Measurements from ENCODE around the gene IER5. TPM values are rescaled to one million over a fixed set of nuclear protein-coding genes. Genes with fewer than 3 reads are reported as not detected.

Gene IER5
- total and polyA plus RNA-seq, 9 of the 15 experiments (the other 6 are each of a cell fraction or from before 2014, with no cell fraction given), result 2.4 to 32.1 (median 12.0) TPM

DNA sequence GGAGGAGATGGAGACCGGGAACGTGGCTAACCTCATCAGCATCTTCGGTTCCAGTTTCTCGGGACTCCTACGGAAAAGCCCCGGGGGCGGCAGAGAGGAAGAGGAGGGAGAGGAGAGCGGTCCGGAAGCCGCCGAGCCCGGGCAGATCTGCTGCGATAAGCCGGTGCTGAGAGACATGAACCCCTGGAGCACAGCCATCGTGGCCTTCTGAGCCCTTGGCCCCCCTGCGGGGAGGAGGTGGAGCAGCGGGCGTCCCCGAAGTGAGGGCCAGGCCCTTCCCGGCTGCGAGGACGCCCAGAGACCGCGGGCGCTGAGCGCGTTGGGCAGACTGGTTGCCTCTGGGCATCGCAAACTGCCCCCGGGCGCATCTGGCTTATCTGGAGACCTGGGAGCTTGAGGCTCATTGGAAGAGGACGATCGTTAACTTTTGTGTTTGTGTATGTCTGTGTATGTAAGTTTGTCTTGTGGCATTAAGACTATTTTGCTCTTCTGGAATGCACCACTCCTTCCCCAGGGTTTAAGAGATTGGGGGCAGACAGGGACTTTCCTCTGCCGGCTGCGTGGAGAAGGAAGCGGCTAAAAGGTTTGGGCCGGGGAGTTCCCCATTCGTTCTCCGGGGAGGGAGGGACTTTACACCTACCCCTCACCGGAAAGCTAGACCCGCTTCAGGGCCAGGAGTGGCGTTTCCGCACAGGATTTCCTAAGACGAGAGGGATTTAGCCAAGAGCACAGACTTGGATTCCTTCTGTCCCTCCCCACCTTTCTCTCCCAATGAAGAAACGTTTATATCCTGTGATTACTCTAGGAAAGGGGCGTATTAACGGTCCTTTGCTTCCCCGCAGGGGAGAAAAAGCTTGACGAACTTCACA, 1.4 kb downstream of the IER5 start (continued):
- TF ChIP-seq, protein P1, sequence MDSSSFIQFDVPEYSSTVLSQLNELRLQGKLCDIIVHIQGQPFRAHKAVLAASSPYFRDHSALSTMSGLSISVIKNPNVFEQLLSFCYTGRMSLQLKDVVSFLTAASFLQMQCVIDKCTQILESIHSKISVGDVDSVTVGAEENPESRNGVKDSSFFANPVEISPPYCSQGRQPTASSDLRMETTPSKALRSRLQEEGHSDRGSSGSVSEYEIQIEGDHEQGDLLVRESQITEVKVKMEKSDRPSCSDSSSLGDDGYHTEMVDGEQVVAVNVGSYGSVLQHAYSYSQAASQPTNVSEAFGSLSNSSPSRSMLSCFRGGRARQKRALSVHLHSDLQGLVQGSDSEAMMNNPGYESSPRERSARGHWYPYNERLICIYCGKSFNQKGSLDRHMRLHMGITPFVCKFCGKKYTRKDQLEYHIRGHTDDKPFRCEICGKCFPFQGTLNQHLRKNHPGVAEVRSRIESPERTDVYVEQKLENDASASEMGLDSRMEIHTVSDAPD (CRISPR knock-in tag; IDR thresholded peaks at IDR 0.05), result no peak
- TF ChIP-seq GABPB1 (CRISPR knock-in tag; IDR thresholded peaks at IDR 0.05) (peak; percentile 55), ZNF253 (CRISPR knock-in tag; conservative IDR thresholded peaks at IDR 0.05) (no peak), FOXP1 (CRISPR knock-in tag; IDR thresholded peaks at IDR 0.05) (peak; percentile 47; the same call in 1 of the 2 replicates), POLR2A (conservative IDR thresholded peaks at IDR 0.05) (peak; percentile 53; the same call in 1 of the 2 replicates), NR1H2 (CRISPR knock-in tag; IDR thresholded peaks at IDR 0.05) (no peak), MYC (IDR thresholded peaks at IDR 0.05; ENCODE audit: low read depth, low read length) (peak; percentile 67), MYC (CRISPR knock-in tag; IDR thresholded peaks at IDR 0.05; ENCODE audit: borderline replicate concordance, low read depth) (no peak; the same call in 1 of the 2 replicates)
- TF ChIP-seq, protein P2, sequence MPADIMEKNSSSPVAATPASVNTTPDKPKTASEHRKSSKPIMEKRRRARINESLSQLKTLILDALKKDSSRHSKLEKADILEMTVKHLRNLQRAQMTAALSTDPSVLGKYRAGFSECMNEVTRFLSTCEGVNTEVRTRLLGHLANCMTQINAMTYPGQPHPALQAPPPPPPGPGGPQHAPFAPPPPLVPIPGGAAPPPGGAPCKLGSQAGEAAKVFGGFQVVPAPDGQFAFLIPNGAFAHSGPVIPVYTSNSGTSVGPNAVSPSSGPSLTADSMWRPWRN (IDR thresholded peaks at IDR 0.05; ENCODE audit: low read depth), result 0 out of 2 replicates have a peak, but pooled peaks have one; percentile 11
- TF ChIP-seq, protein P3, sequence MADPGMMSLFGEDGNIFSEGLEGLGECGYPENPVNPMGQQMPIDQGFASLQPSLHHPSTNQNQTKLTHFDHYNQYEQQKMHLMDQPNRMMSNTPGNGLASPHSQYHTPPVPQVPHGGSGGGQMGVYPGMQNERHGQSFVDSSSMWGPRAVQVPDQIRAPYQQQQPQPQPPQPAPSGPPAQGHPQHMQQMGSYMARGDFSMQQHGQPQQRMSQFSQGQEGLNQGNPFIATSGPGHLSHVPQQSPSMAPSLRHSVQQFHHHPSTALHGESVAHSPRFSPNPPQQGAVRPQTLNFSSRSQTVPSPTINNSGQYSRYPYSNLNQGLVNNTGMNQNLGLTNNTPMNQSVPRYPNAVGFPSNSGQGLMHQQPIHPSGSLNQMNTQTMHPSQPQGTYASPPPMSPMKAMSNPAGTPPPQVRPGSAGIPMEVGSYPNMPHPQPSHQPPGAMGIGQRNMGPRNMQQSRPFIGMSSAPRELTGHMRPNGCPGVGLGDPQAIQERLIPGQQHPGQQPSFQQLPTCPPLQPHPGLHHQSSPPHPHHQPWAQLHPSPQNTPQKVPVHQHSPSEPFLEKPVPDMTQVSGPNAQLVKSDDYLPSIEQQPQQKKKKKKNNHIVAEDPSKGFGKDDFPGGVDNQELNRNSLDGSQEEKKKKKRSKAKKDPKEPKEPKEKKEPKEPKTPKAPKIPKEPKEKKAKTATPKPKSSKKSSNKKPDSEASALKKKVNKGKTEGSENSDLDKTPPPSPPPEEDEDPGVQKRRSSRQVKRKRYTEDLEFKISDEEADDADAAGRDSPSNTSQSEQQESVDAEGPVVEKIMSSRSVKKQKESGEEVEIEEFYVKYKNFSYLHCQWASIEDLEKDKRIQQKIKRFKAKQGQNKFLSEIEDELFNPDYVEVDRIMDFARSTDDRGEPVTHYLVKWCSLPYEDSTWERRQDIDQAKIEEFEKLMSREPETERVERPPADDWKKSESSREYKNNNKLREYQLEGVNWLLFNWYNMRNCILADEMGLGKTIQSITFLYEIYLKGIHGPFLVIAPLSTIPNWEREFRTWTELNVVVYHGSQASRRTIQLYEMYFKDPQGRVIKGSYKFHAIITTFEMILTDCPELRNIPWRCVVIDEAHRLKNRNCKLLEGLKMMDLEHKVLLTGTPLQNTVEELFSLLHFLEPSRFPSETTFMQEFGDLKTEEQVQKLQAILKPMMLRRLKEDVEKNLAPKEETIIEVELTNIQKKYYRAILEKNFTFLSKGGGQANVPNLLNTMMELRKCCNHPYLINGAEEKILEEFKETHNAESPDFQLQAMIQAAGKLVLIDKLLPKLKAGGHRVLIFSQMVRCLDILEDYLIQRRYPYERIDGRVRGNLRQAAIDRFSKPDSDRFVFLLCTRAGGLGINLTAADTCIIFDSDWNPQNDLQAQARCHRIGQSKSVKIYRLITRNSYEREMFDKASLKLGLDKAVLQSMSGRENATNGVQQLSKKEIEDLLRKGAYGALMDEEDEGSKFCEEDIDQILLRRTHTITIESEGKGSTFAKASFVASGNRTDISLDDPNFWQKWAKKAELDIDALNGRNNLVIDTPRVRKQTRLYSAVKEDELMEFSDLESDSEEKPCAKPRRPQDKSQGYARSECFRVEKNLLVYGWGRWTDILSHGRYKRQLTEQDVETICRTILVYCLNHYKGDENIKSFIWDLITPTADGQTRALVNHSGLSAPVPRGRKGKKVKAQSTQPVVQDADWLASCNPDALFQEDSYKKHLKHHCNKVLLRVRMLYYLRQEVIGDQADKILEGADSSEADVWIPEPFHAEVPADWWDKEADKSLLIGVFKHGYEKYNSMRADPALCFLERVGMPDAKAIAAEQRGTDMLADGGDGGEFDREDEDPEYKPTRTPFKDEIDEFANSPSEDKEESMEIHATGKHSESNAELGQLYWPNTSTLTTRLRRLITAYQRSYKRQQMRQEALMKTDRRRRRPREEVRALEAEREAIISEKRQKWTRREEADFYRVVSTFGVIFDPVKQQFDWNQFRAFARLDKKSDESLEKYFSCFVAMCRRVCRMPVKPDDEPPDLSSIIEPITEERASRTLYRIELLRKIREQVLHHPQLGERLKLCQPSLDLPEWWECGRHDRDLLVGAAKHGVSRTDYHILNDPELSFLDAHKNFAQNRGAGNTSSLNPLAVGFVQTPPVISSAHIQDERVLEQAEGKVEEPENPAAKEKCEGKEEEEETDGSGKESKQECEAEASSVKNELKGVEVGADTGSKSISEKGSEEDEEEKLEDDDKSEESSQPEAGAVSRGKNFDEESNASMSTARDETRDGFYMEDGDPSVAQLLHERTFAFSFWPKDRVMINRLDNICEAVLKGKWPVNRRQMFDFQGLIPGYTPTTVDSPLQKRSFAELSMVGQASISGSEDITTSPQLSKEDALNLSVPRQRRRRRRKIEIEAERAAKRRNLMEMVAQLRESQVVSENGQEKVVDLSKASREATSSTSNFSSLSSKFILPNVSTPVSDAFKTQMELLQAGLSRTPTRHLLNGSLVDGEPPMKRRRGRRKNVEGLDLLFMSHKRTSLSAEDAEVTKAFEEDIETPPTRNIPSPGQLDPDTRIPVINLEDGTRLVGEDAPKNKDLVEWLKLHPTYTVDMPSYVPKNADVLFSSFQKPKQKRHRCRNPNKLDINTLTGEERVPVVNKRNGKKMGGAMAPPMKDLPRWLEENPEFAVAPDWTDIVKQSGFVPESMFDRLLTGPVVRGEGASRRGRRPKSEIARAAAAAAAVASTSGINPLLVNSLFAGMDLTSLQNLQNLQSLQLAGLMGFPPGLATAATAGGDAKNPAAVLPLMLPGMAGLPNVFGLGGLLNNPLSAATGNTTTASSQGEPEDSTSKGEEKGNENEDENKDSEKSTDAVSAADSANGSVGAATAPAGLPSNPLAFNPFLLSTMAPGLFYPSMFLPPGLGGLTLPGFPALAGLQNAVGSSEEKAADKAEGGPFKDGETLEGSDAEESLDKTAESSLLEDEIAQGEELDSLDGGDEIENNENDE (IDR thresholded peaks at IDR 0.05; ENCODE audit: low read depth, low read length), result no peak
